AG10803 (cell line): ENCODE results near the gene CCDC107.

Experiments used
- DNase-seq: peaks from one replicate; pipeline ENCODE4 v3.0.0; 2010; ENCODE audit warnings: low read depth
- H3K4me3 ChIP-seq: 2 replicates; pipeline ENCODE4 v1.5.1; 2011; ENCODE audit warnings: mild to moderate bottlenecking, low read length, control low read depth
- CTCF ChIP-seq: conservative IDR thresholded peaks from 2 replicates; pipeline ENCODE4 v1.5.1; 2011; ENCODE audit warnings: mild to moderate bottlenecking, low read length, control low read depth, inconsistent platforms

The CCDC107 gene

GRCh38 chr9:35682051-35682450 is 24.0 kb downstream of the CCDC107 start:
- no peak for TF ChIP-seq CTCF
- H3K4me3 ChIP-seq: no peak overlapping the region
- no peak for DNase-seq

DNA sequence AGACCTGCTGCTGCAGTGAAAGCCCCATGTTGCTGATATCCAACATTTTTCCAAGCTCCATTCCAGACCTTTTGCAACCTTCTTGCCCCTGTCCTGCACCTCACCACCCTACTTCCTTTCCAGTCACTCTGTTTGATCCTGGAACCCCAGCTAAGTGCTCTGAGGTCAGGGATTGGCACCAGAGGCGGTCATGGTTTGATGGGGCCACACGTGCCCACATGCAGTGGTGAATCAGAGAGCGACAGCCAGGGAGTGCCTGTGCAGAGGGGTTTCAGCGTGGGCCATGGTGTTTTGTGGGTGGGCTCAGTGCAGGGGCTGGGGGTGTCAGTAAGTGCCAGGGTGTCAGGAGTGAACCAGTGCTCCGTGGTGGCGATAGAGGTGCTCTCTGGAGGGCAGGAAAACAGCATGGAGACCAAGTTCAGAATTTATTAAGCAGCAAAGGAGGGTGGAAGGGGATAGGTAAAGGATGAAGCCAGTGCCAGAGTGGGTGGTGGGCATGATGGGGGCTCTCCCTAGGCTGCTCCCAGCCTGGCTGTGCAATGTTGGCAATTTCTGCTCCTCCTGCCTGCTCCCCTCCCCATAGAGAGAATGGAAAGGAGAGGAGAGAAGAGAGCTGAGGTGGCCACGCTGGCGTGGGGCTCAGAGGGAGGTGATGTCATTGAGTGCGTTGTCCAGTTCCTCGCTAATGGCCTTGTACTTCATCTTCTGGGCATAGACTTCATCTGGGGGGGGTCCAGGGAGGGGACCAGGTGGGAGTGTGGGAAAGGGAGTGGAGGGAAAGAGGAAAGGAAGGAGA is 24.6 kb downstream of the CCDC107 start:
- no peak overlapping the region for H3K4me3 ChIP-seq
- no peak for TF ChIP-seq CTCF
- DNase-seq: no peak

DNA sequence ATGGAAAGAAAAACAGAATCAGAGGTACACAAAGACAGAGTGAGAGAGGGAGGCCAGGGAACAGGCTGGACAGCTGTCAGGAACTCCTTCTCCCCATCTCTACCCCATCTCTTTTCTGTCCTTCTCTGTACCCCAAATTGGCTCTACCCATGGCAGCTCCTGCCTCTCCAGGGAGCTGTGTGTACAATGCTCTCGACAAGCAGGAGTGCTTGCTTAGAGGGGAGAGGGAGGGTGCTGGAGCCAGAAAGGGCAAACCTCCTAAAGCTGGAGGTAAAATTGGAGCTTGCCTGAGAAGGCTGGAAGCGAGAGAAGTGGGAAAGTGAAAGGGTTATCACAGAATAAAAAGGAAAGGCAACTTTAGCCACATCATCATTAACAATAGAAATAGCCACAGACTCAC is 25.2 kb downstream of the CCDC107 start:
- no peak for DNase-seq
- TF ChIP-seq CTCF: no peak
- no peak overlapping the region for H3K4me3 ChIP-seq

- no peak for TF ChIP-seq CTCF
Measured at GRCh38 chr9:35684921-35685320, 26.8 kb downstream of the CCDC107 start.

DNA sequence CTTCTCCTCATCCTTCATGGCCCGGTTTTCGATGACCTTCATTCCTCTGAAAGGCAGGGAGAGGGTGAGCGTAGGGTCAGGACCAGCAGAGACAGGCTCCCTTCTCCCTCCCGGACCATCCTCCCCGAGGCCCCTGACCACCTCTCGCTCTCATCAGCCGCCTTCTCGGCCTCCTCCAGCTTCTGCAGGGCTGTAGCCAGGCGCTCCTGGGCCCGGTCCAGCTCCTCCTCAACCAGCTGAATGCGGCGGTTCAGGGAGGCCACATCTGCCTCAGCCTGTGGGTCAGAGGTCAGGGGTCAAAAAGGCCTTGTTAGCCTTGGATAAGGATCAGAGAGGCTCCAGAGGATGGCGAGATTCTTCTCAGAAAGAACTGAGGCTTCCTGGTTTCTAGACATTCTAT is 27.4 kb downstream of the CCDC107 start:
- H3K4me3 ChIP-seq: peak overlapping the region; percentile 20
- TF ChIP-seq CTCF: no peak
- DNase-seq: no peak

More at GRCh38 chr9:35684921-35685320, 26.8 kb downstream of the CCDC107 start:
- H3K4me3 ChIP-seq: peak overlapping the region; percentile 12; the same call in 1 of the 2 replicates
- no peak for DNase-seq

DNA sequence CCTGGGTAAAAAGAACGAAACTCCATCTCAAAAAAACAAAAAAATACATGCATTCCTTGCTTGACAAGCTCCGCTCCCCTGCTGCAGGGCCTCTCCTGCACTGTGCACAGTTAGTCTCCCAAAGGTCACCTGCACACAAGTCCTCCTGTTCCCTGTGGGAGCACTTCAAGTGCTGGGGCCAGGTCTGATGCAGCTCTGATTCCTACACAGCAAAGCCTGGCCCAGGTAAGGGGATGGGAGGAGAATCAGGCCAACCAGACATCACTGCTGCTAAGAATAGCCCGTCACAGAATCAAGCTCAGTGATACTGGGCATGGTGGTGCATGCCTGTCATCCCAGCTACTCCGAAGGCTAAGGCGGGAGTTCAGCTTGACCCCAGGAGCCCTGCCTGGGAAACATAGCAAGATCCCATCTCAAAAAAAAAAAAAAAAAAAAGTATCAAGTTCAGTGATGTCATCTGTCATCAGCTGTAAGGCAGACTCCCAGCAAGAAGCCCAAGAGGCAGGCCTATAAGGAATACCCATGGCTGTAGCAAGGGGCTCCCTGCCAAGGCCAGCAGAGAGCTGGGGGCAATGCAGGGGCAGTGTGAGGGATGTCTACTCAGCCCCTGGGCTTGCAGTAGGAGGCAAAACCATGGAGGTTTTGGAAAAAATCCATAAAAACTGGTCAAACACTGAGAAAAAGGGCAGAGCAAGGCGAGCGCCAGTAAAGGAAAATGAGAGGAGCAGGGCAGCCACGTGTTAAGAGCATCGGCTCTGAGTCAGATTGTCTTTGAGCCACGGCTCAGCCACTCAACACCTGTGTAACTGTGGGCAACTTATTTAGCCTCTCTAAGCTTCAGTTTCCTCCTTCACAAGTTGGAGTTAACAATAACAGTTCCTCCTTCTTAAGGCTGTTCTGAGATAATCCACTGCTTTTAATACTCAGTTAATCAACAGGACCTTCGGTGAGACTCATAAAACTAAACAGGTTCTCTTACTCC is 28.4 kb downstream of the CCDC107 start:
- DNase-seq: no peak
- H3K4me3 ChIP-seq: peak overlapping the region; percentile 97
- no peak for TF ChIP-seq CTCF
